GM12801 (cell line): ENCODE results near the gene UROS.

Experiments used
- TF ChIP-seq, protein P1 (sequence below): IDR thresholded peaks from one replicate; pipeline ENCODE4 v1.5.1; 2011; ENCODE audit warnings: control low read depth; ENCODE audit not compliant: insufficient read length; ENCODE audit errors: extremely low read depth

UROS gene

DNA sequence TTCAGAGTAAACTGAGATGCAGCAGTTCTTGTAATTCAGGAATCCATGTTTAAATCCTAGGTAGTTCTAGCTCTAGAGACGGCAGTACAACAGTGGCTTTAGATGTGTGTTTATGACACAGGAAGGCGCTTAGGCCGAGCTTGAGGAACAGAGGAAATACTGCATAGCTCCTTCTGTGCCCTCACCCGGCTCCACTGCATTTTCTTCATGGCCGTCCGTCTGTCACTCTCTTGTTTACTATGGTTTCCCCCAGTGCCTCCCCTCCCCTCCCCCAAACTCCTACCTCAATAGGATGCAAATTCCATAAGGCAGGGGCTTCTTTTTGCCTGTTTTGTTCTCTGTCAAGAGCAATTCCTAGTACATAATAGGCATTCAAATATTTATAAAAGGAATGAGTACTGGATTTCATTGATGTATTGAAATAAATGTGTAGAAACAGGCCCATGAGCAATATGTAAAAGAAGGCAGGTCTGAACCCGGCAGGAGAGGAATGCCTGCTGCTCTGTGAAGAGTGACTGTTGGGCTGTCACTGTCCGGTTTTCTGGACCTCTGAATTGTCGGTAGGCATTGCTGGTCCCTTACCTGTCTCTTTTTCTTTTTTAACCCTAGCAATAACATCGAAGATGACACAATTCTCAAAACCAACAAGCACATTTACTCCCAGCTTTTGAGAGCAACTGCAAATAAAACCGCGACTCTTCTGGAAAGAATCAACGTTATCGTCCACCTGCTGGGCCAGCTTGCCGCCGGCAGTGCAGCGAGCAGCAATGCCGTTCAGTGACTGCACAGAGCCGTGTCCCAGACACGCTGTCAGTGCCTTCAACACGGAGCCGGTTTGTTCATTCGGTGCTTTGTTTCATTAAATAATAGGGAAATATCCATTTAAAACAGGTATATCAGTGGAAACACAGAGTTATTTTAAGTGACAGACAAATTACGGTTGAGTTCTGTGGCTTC lies 60.1 kb downstream of the UROS start:
- TF ChIP-seq, protein P1, sequence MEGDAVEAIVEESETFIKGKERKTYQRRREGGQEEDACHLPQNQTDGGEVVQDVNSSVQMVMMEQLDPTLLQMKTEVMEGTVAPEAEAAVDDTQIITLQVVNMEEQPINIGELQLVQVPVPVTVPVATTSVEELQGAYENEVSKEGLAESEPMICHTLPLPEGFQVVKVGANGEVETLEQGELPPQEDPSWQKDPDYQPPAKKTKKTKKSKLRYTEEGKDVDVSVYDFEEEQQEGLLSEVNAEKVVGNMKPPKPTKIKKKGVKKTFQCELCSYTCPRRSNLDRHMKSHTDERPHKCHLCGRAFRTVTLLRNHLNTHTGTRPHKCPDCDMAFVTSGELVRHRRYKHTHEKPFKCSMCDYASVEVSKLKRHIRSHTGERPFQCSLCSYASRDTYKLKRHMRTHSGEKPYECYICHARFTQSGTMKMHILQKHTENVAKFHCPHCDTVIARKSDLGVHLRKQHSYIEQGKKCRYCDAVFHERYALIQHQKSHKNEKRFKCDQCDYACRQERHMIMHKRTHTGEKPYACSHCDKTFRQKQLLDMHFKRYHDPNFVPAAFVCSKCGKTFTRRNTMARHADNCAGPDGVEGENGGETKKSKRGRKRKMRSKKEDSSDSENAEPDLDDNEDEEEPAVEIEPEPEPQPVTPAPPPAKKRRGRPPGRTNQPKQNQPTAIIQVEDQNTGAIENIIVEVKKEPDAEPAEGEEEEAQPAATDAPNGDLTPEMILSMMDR, result no peak

GRCh38 chr10:125761961-125762360 lies 61.1 kb downstream of the UROS start:
- TF ChIP-seq, protein P1, result no peak

DNA sequence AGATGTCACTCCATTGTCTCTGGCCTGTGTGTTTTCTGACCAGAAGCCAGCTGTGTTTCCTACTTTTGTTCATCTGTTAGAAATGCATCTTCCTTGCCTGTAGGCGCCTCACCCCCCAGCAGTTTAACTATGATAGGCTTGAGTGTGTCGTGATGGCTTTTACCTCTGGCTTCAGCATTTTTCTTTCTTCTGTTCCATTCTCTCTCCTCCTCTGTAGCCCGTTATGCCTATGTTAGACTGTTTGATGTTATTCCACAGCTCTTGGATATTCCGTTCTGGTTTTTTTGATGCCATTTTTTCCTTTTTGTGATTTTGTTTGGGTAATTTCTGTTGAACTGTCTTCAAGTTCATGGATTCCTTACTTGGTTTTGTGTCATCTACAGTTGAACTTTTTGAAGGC lies 65.3 kb downstream of the UROS start:
- TF ChIP-seq, protein P1, result no peak

DNA sequence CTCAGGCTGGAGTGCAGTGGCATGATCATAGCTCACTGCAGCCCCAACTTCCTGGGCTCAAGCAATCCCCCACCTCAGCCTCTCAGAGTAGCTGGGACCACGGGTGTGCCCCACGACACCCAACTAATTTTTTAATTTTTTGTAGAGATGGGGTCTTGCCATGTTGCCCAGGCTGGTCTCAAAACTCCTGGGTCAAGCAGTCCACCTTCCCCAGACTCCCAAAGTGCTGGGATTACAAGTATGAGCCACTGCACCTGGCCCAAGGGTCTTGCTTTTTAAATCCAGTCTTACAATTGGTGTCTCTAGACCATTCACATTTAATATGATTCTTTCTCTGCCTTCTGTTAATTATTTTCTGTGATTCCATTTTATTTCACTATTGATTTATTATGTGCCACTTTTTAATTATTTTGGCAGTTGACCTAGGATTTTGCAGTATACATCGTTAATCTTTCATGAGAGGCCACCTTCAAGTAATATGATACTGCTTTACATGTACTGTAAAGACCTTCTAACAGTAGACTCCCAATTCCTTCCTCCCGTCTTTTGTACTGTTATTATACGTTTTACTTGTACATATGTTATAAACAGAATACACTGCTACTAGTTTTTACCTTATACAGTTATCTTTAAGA lies 66.1 kb downstream of the UROS start:
- TF ChIP-seq, protein P1, result no peak

GRCh38 chr10:125756196-125756595 lies 66.9 kb downstream of the UROS start:
- TF ChIP-seq, protein P1, result no peak

- TF ChIP-seq, protein P1, result no peak
Measured at GRCh38 chr10:125747417-125747816, 75.6 kb downstream of the UROS start.

DNA sequence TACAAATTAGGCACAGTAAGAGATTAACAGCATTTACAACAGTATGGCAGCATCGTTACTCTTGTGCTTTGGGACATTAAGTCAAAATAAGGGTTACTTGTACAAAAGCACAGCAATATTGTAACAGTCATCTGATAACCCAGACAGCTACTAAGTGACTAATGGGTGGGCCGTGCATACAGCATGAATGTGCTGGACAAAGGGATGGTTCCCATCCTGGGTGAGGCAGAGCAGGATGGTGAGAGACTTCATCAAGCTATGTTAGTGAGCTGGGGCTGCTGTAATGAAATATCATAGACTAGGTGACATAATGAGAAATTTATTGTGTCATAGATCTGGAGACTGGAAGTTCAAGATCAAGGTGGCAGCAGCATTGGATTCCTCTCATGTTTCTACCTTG lies 78.1 kb downstream of the UROS start:
- TF ChIP-seq, protein P1, result no peak
